ENCODE results near the gene OR1N2. TPM values are rescaled to one million over a fixed set of nuclear protein-coding genes. Genes with fewer than 3 reads are reported as not detected.

OR1N2 gene
- total and polyA plus RNA-seq, 2 of the 8 experiments (the other 6 are each of a cell fraction or from before 2014, with no cell fraction given) = not detected

GRCh38 chr9:122561446-122561845 is 8.5 kb downstream of the OR1N2 start:
- H3K4me3 ChIP-seq (ENCODE audit: extremely low read depth in 1 of 4, insufficient read depth in 2 of 4, low read depth in 3 of 4, low read length in 4 of 4) = no peak overlapping the region
- H4K5ac ChIP-seq (ENCODE audit: insufficient read length, low read depth, low read length) = no peak overlapping the region
- H3K23me2 ChIP-seq (ENCODE audit: low read depth, low read length) = no peaks in the 10 kb centered on the region
- H3K23ac ChIP-seq (ENCODE audit: insufficient read length) = no peak overlapping the region
- H2BK12ac ChIP-seq (ENCODE audit: low read depth, low read length) = no peak overlapping the region
- H2BK20ac ChIP-seq (ENCODE audit: low read length) = no peak overlapping the region
- no peak overlapping the region for H4K8ac ChIP-seq (ENCODE audit: extremely low read depth, insufficient read depth, low read length)
- H3K9me3 ChIP-seq (ENCODE audit: insufficient read depth in 2 of 2, low read depth in 1 of 2, low read length in 1 of 2) = peaks cover 47 to 52% of the 10 kb centered on the region in 2 experiments
- H2BK120ac ChIP-seq (replicated peaks; ENCODE audit: low read depth, low read length) = no peak overlapping the region
- no peak overlapping the region for H3K18ac ChIP-seq (ENCODE audit: extremely low read depth, low read length)
- no peak overlapping the region for H2AK5ac ChIP-seq (ENCODE audit: low read depth, low read length)
- no peak overlapping the region for H3K9ac ChIP-seq (replicated peaks in 1 of 4; ENCODE audit: extremely low read depth in 1 of 4, low read depth in 3 of 4, low read length in 3 of 4)
- ChIA-PET POLR2A (ENCODE audit: partially characterized antibody) (no interaction called here), CTCF (ENCODE audit: partially characterized antibody) (no interaction called here)
- no peak for FAIRE-seq
- H3K27me3 ChIP-seq (replicated peaks in 1 of 4; ENCODE audit: control insufficient read depth in 3 of 4, extremely low read depth in 1 of 4, insufficient read depth in 3 of 4, low read length in 3 of 4) = no peaks in the 10 kb centered on the region
- H3K79me1 ChIP-seq (ENCODE audit: low read depth, low read length) = no peaks in the 10 kb centered on the region
- WGBS, 2 experiments (ENCODE audit: extremely low coverage in 1 of 2, insufficient coverage in 1 of 2, insufficient read length in 1 of 2, insufficient replicate concordance in 2 of 2, low coverage in 1 of 2, low lambda C conversion rate in 2 of 2, missing lambda C conversion rate in 1 of 2) = 68% methylated on average over 4 of the region's 4 CpGs; no CpG with 5 or more reads in 1 of the 2 experiments
- H2AFZ ChIP-seq (ENCODE audit: low read length) = no peak overlapping the region
- no peak overlapping the region for H3K14ac ChIP-seq (ENCODE audit: insufficient read length)
- no peak overlapping the region for H3K56ac ChIP-seq (replicated peaks; ENCODE audit: insufficient read length, low read depth, low read length)
- H2BK5ac ChIP-seq (ENCODE audit: low read depth, low read length) = no peak overlapping the region
- TF ChIP-seq ZNF274 (IDR thresholded peaks at IDR 0.05; ENCODE audit: borderline replicate concordance, extremely low read depth, low read length) (no peak), SUZ12 (IDR thresholded peaks at IDR 0.05; ENCODE audit: low read length) (no peak), MAX (IDR thresholded peaks at IDR 0.05) (no peak), NANOG (IDR thresholded peaks at IDR 0.05; ENCODE audit: insufficient read depth, low read depth, low read length, poor library complexity, severe bottlenecking) (no peak), BRCA1 (IDR thresholded peaks at IDR 0.05; ENCODE audit: low read depth, low read length) (no peak), SIX5 (IDR thresholded peaks at IDR 0.05; ENCODE audit: low read depth, low read length) (no peak), EGR1 (IDR thresholded peaks at IDR 0.05; ENCODE audit: borderline replicate concordance, low read depth, low read length) (no peak), HDAC2 (IDR thresholded peaks at IDR 0.05; ENCODE audit: borderline replicate concordance in 1 of 2, low read depth in 2 of 2, low read length in 2 of 2) (no peak), KDM4A (IDR thresholded peaks at IDR 0.05; ENCODE audit: low read depth, low read length, severe bottlenecking) (no peak), KDM1A (IDR thresholded peaks at IDR 0.05; ENCODE audit: borderline replicate concordance, low read length) (no peak), SIN3A (conservative IDR thresholded peaks at IDR 0.05 in 1 of 2, IDR thresholded peaks at IDR 0.05 in 1 of 2; ENCODE audit: low read depth in 1 of 2, low read length in 2 of 2) (no peak), CTBP2 (IDR thresholded peaks at IDR 0.05; ENCODE audit: borderline replicate concordance, insufficient read depth, insufficient read length, low read length) (no peak), KDM5A (IDR thresholded peaks at IDR 0.05; ENCODE audit: low read length) (no peak), SIRT6 (IDR thresholded peaks at IDR 0.05; ENCODE audit: low read length) (no peak), CREB1 (IDR thresholded peaks at IDR 0.05) (no peak)
- H4K20me1 ChIP-seq (replicated peaks in 1 of 2; ENCODE audit: control insufficient read depth in 1 of 2, insufficient read depth in 2 of 2, low read length in 2 of 2) = no peaks in the 10 kb centered on the region
- no peaks in the 10 kb centered on the region for H3K36me3 ChIP-seq (ENCODE audit: control insufficient read depth in 2 of 4, insufficient read depth in 4 of 4, low read length in 3 of 4)
- H4K91ac ChIP-seq (replicated peaks; ENCODE audit: insufficient read length, low read length) = no peak overlapping the region
- H3K4me1 ChIP-seq (replicated peaks in 1 of 4; ENCODE audit: control insufficient read depth in 3 of 4, insufficient read depth in 4 of 4, low read length in 3 of 4) = no peaks in the 10 kb centered on the region
- no peak overlapping the region for H3K27ac ChIP-seq (ENCODE audit: low read depth, low read length)
- no peak overlapping the region for H2BK15ac ChIP-seq (ENCODE audit: low read length)
- H3K4me2 ChIP-seq (ENCODE audit: insufficient read depth in 1 of 2, low read depth in 2 of 2, low read length in 2 of 2) = no peak overlapping the region
- DNase-seq (ENCODE audit: low read depth in 1 of 2, low spot score in 2 of 2) = no peak
- no peaks in the 10 kb centered on the region for H3K79me2 ChIP-seq (ENCODE audit: control insufficient read depth in 1 of 2, insufficient read depth in 2 of 2, low read length in 2 of 2)
- no peak overlapping the region for H3K4ac ChIP-seq (replicated peaks; ENCODE audit: insufficient read length, low read depth, low read length)

Data from H1 (cell line).